Tibial artery (tissue), 4 donors: ENCODE measurements around the gene BMP6.
A peak's percentile ranks its signal among the peaks of the same experiment; 100 is the strongest.

Experiments used
- DNase-seq, 2 donors: peaks; one replicate each; pipeline ENCODE4 v3.0.0-alpha.2; 2019
- H3K27ac ChIP-seq, 2 donors: fragments of 200-600 bp; sonication (generic) in 1 of 2; 1 replicate in 1 of 2; 2 replicates in 1 of 2; pipeline ENCODE4 v1.5.1; 2018 to 2019; ENCODE audit warnings: mild to moderate bottlenecking in 1 of 2
- H3K27me3 ChIP-seq, 2 donors: fragments of 200-600 bp; sonication (generic) in 1 of 2; one replicate each; pipeline versions ENCODE4 v1.5.1 to v1.6.0; 2016 to 2019
- H3K36me3 ChIP-seq, 3 donors: fragments of 200-600 bp; sonication (generic) in 2 of 3; one replicate each; pipeline ENCODE4 v1.5.1; 2016 to 2019; ENCODE audit warnings: mild to moderate bottlenecking in 2 of 3
- H3K4me1 ChIP-seq, 4 donors: fragments of 200-600 bp; sonication (generic) in 2 of 4; 1 replicate in 3 of 4; 2 replicates in 1 of 4; pipeline ENCODE4 v1.5.1; 2016 to 2019
- H3K4me3 ChIP-seq, 2 donors: fragments of 200-600 bp; sonication (generic) in 1 of 2; 1 replicate in 1 of 2; 2 replicates in 1 of 2; pipeline ENCODE4 v1.5.1; 2018 to 2019; ENCODE audit warnings: mild to moderate bottlenecking in 2 of 2
- H3K9me3 ChIP-seq, 3 donors: fragments of 200-600 bp; sonication (generic) in 1 of 3; one replicate each; pipeline ENCODE4 v1.5.1; 2016 to 2019
- CTCF ChIP-seq, 2 experiments: fragments of 200-600 bp in 1 of 2; fragments of 450-650 bp in 1 of 2; IDR thresholded peaks; one replicate each; pipeline ENCODE4 v1.5.1; 2017 to 2019; ENCODE audit warnings: antibody characterized with exemption in 2 of 2, mild to moderate bottlenecking in 1 of 2, moderate library complexity in 1 of 2
- intact Hi-C: fragments of 100-400 bp; cut with DNase I; formaldehyde crosslinking; loops from one replicate; pipeline ENCODE4 v1.15.0; 2023; ENCODE audit warnings: low total_unique reads

Gene BMP6

GRCh38 chr6:7725412-7725811 lies 487 bp upstream of the BMP6 start:
- Histone ChIP-seq H3K27ac (no peak overlapping the region), H3K27me3 (peaks cover 0 to 42% of the 10 kb centered on the region in 2 donors), H3K4me3 (peak overlapping the region; percentile 50 to 66), H3K9me3 (no peaks in the 10 kb centered on the region), H3K36me3 (no peaks in the 10 kb centered on the region), H3K4me1 (peaks cover 0 to 41% (median 33%) of the 10 kb centered on the region in 4 donors)
- DNase-seq: no peak
- TF ChIP-seq CTCF (IDR thresholded peaks at IDR 0.05): no peak
- intact Hi-C loops: loop anchor here (5.0 kb wide), 3 partner anchors 122 to 337 kb away; partner anchors contain the start of gene BLOC1S5

- no peaks in the 10 kb centered on the region for H3K36me3 ChIP-seq
- no peak for DNase-seq
- intact Hi-C loops: loop anchor here (5.0 kb wide), 3 partner anchors 121 to 336 kb away; partner anchors contain the start of gene BLOC1S5
- peak overlapping the region; percentile 50 to 66 for H3K4me3 ChIP-seq
- TF ChIP-seq CTCF (IDR thresholded peaks at IDR 0.05): no peak
- H3K27me3 ChIP-seq: peaks cover 0 to 53% of the 10 kb centered on the region in 2 donors
- peak overlapping the region in 1 of 2 donors; percentile 2 for H3K27ac ChIP-seq
- H3K9me3 ChIP-seq: no peaks in the 10 kb centered on the region
- peaks cover 0 to 41% (median 33%) of the 10 kb centered on the region in 4 donors for H3K4me1 ChIP-seq
These were observed 652 bp downstream of the BMP6 start for GRCh38 chr6:7726416-7727085.

GRCh38 chr6:7727086-7727945 lies 1.4 kb downstream of the BMP6 start:
- DNase-seq: no peak
- H3K4me3 ChIP-seq: peak overlapping the region; percentile 50 to 66
- H3K27ac ChIP-seq: peak overlapping the region in 1 of 2 donors; percentile 32
- intact Hi-C loops: loop anchor here (5.0 kb wide), 3 partner anchors 120 to 335 kb away; partner anchors contain the start of gene BLOC1S5
- no peak for TF ChIP-seq CTCF (IDR thresholded peaks at IDR 0.05)
- H3K4me1 ChIP-seq: peaks cover 0 to 41% (median 33%) of the 10 kb centered on the region in 4 donors
- peaks cover 0 to 54% of the 10 kb centered on the region in 2 donors for H3K27me3 ChIP-seq
- no peaks in the 10 kb centered on the region for H3K9me3 ChIP-seq
- no peaks in the 10 kb centered on the region for H3K36me3 ChIP-seq

GRCh38 chr6:7727946-7728854 lies 2.3 kb downstream of the BMP6 start:
- peak in 1 of 2 donors; percentile 73 for DNase-seq
- intact Hi-C loops: loop anchor here (5.0 kb wide), 3 partner anchors 119 to 334 kb away; partner anchors contain the start of gene BLOC1S5
- H3K27ac ChIP-seq: peak overlapping the region in 1 of 2 donors; percentile 31
- peaks cover 0 to 41% (median 33%) of the 10 kb centered on the region in 4 donors for H3K4me1 ChIP-seq
- no peak for TF ChIP-seq CTCF (IDR thresholded peaks at IDR 0.05)
- H3K27me3 ChIP-seq: peaks cover 0 to 61% of the 10 kb centered on the region in 2 donors
- no peaks in the 10 kb centered on the region for H3K36me3 ChIP-seq
- no peaks in the 10 kb centered on the region for H3K9me3 ChIP-seq
- H3K4me3 ChIP-seq: peak overlapping the region; percentile 50 to 66
